Caco-2 (cell line): Measurements from ENCODE around the gene CIB2. TPM values are rescaled to one million over a fixed set of nuclear protein-coding genes. Genes with fewer than 3 reads are reported as not detected.

Experiments
- BruUV-seq: library from RNA; stranded (reverse); fragments of 400-500 nt; replicated peaks from 2 replicates; lab custom pipeline; 2021; lab: Mats Ljungman, UMichigan
- CTCF ChIA-PET: fragments of 300-600 bp; sonication (Branson Sonifier 250); formaldehyde crosslinking; loops from one replicate; lab custom pipeline; 2022; ENCODE audit warnings: antibody characterized with exemption; lab: Charles Lee
- POLR2A ChIA-PET: fragments of 300-600 bp; sonication (Branson Sonifier 250); formaldehyde crosslinking; loops from one replicate; lab custom pipeline; 2022; ENCODE audit warnings: antibody characterized with exemption; lab: Charles Lee
- DNase-seq, 2 experiments: peaks; one replicate each; pipeline versions ENCODE4 v3.0.0 to v3.0.0-alpha.2; 2020 to 2022
- H3K27me3 ChIP-seq: replicated peaks from 2 replicates; pipeline ENCODE4 v1.6.0; 2011; ENCODE audit warnings: low read length; ENCODE audit not compliant: control insufficient read depth, insufficient read depth
- H3K36me3 ChIP-seq: 2 replicates; pipeline ENCODE4 v1.5.1; 2011; ENCODE audit warnings: low read length; ENCODE audit not compliant: control insufficient read depth, insufficient read depth
- H3K4me1 ChIP-seq: fragments of 250-450 bp; sonication (Bioruptor Pico); 2 replicates; pipeline ENCODE4 v1.5.1; 2020; ENCODE audit warnings: mild to moderate bottlenecking
- H3K4me3 ChIP-seq: 2 replicates; pipeline ENCODE4 v1.5.1; 2011; ENCODE audit warnings: low read depth, mild to moderate bottlenecking, control low read depth, low read length
- H3K9me3 ChIP-seq: fragments of 250-450 bp; sonication (Bioruptor Pico); 2 replicates; pipeline ENCODE4 v1.5.1; 2020; ENCODE audit warnings: mild to moderate bottlenecking, moderate library complexity
- H3K27ac Mint-ChIP-seq: one replicate; pipeline ENCODE4 v1.8.0; 2022; ENCODE audit warnings: mixed read lengths; ENCODE audit not compliant: unreplicated experiment
- H3K27me3 Mint-ChIP-seq: one replicate; pipeline ENCODE4 v1.8.0; 2022; ENCODE audit warnings: mixed read lengths; ENCODE audit not compliant: insufficient read depth, unreplicated experiment
- H3K36me3 Mint-ChIP-seq: one replicate; pipeline ENCODE4 v1.8.0; 2022; ENCODE audit warnings: mild to moderate bottlenecking, mixed read lengths; ENCODE audit not compliant: insufficient read depth, unreplicated experiment
- H3K4me1 Mint-ChIP-seq: one replicate; pipeline ENCODE4 v1.8.0; 2022; ENCODE audit warnings: low read depth, mixed read lengths; ENCODE audit not compliant: unreplicated experiment
- H3K4me3 Mint-ChIP-seq: one replicate; pipeline ENCODE4 v1.8.0; 2022; ENCODE audit warnings: mild to moderate bottlenecking, moderate library complexity, mixed read lengths; ENCODE audit not compliant: unreplicated experiment
- H3K9me3 Mint-ChIP-seq: one replicate; pipeline ENCODE4 v1.8.0; 2022; ENCODE audit warnings: mixed read lengths; ENCODE audit not compliant: unreplicated experiment
- intact Hi-C: fragments of 100-400 bp; cut with micrococcal nuclease; formaldehyde crosslinking; loops from one replicate; pipeline ENCODE4 v1.10.0; 2022; ENCODE audit not compliant: unreplicated experiment
- total RNA-seq: library from RNA; stranded (reverse); gene quantifications from 2 replicates; pipeline ENCODE4 v1.2.3, GENCODE V29; 2022
- TF ChIP-seq, protein P1 (sequence below), 2 experiments: fragments of 200-600 bp in 1 of 2; IDR thresholded peaks; 1 replicate in 1 of 2; 2 replicates in 1 of 2; pipeline versions ENCODE4 v1.5.1 to v1.8.0; 2011 to 2022; ENCODE audit warnings: antibody characterized with exemption in 1 of 2, control low read depth in 1 of 2, inconsistent platforms in 1 of 2, low read depth in 1 of 2, low read length in 1 of 2, mild to moderate bottlenecking in 1 of 2, moderate library complexity in 1 of 2; ENCODE audit not compliant: insufficient read depth in 1 of 2, severe bottlenecking in 1 of 2, unreplicated experiment in 1 of 2

The CIB2 gene
- total RNA-seq, 1 experiment from 2014 or later, result 0.75 TPM

- H3K4me1 Mint-ChIP-seq, result peaks cover 14% of the 10 kb centered on the region
- CTCF ChIA-PET, result no interaction called here
- intact Hi-C loops, result no loop called here
- Histone ChIP-seq H3K27me3 (no peaks in the 10 kb centered on the region), H3K36me3 (no peaks in the 10 kb centered on the region), H3K9me3 (no peaks in the 10 kb centered on the region), H3K4me1 (peaks cover 17% of the 10 kb centered on the region; the same call in 1 of the 2 replicates), H3K4me3 (no peak overlapping the region)
- DNase-seq, result no peak
- POLR2A ChIA-PET, result no interaction called here
- no peak overlapping the region for H3K4me3 Mint-ChIP-seq
- no peaks in the 10 kb centered on the region for H3K36me3 Mint-ChIP-seq
- TF ChIP-seq, protein P1, sequence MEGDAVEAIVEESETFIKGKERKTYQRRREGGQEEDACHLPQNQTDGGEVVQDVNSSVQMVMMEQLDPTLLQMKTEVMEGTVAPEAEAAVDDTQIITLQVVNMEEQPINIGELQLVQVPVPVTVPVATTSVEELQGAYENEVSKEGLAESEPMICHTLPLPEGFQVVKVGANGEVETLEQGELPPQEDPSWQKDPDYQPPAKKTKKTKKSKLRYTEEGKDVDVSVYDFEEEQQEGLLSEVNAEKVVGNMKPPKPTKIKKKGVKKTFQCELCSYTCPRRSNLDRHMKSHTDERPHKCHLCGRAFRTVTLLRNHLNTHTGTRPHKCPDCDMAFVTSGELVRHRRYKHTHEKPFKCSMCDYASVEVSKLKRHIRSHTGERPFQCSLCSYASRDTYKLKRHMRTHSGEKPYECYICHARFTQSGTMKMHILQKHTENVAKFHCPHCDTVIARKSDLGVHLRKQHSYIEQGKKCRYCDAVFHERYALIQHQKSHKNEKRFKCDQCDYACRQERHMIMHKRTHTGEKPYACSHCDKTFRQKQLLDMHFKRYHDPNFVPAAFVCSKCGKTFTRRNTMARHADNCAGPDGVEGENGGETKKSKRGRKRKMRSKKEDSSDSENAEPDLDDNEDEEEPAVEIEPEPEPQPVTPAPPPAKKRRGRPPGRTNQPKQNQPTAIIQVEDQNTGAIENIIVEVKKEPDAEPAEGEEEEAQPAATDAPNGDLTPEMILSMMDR (IDR thresholded peaks at IDR 0.05; ENCODE audit: insufficient read depth in 1 of 2, low read depth in 1 of 2, low read length in 1 of 2, severe bottlenecking in 1 of 2, unreplicated experiment in 1 of 2), result no peak
- H3K27ac Mint-ChIP-seq, result no peak overlapping the region
- BruUV-seq, result no TSS peak
- no peaks in the 10 kb centered on the region for H3K27me3 Mint-ChIP-seq
- H3K9me3 Mint-ChIP-seq, result no peaks in the 10 kb centered on the region
These were observed 59.9 kb downstream of the CIB2 start for GRCh38 chr15:78071383-78071782.

- peaks cover 18% of the 10 kb centered on the region; the same call in 1 of the 2 replicates for H3K4me1 ChIP-seq
- H3K9me3 ChIP-seq, result no peaks in the 10 kb centered on the region
- TF ChIP-seq, protein P1 (IDR thresholded peaks at IDR 0.05; ENCODE audit: insufficient read depth in 1 of 2, low read depth in 1 of 2, low read length in 1 of 2, severe bottlenecking in 1 of 2, unreplicated experiment in 1 of 2), result no peak
- no peaks in the 10 kb centered on the region for H3K36me3 ChIP-seq
- intact Hi-C loops, result no loop called here
- no peaks in the 10 kb centered on the region for H3K27me3 ChIP-seq
- no peak for DNase-seq
- Mint-ChIP-seq H3K27ac (no peak overlapping the region), H3K4me3 (no peak overlapping the region), H3K9me3 (no peaks in the 10 kb centered on the region), H3K4me1 (peaks cover 14% of the 10 kb centered on the region), H3K27me3 (no peaks in the 10 kb centered on the region), H3K36me3 (no peaks in the 10 kb centered on the region)
- CTCF ChIA-PET, result interaction anchor here (0.6 to 1.2 kb wide), 3 partner anchors 14 to 172 kb away, joined by 3 to 5 read pairs (median 4); no protein-coding TSS in a partner anchor
- POLR2A ChIA-PET, result no interaction called here
- no peak overlapping the region for H3K4me3 ChIP-seq
- no TSS peak for BruUV-seq
These were observed 61.1 kb downstream of the CIB2 start for GRCh38 chr15:78070049-78070700.

GRCh38 chr15:78069462-78070029, 61.7 kb downstream of the CIB2 start:
- POLR2A ChIA-PET, result no interaction called here
- Histone ChIP-seq H3K4me3 (no peak overlapping the region), H3K27me3 (no peaks in the 10 kb centered on the region), H3K4me1 (peaks cover 22% of the 10 kb centered on the region; the same call in 1 of the 2 replicates), H3K36me3 (no peaks in the 10 kb centered on the region), H3K9me3 (no peaks in the 10 kb centered on the region)
- H3K9me3 Mint-ChIP-seq, result no peaks in the 10 kb centered on the region
- BruUV-seq, result no TSS peak
- no peak overlapping the region for H3K27ac Mint-ChIP-seq
- no peak overlapping the region for H3K4me3 Mint-ChIP-seq
- TF ChIP-seq, protein P1 (IDR thresholded peaks at IDR 0.05; ENCODE audit: insufficient read depth in 1 of 2, low read depth in 1 of 2, low read length in 1 of 2, severe bottlenecking in 1 of 2, unreplicated experiment in 1 of 2), result no peak
- H3K4me1 Mint-ChIP-seq, result peaks cover 14% of the 10 kb centered on the region
- CTCF ChIA-PET, result interaction anchor here (0.9 to 1.2 kb wide), 2 partner anchors 13 to 39 kb away, joined by 3 to 5 read pairs; no protein-coding TSS in a partner anchor
- DNase-seq, result no peak
- H3K27me3 Mint-ChIP-seq, result no peaks in the 10 kb centered on the region
- intact Hi-C loops, result no loop called here
- no peaks in the 10 kb centered on the region for H3K36me3 Mint-ChIP-seq
